GM21526 (cell line): ENCODE measurements around the gene TSPO2.
A peak's percentile ranks its signal among the peaks of the same experiment; 100 is the strongest.

ENCODE experiments used
- ATAC-seq: cut with Tn5 transposase; IDR thresholded peaks from one replicate; pipeline ENCODE4 v1.9.1; 2021; ENCODE audit warnings: moderate library complexity; ENCODE audit not compliant: unreplicated experiment, low FRiP score

TSPO2 gene

GRCh38 chr6:41073203-41073967 lies 31.1 kb downstream of the TSPO2 start:
- peak; percentile 32 for ATAC-seq

GRCh38 chr6:41073968-41074691 lies 31.9 kb downstream of the TSPO2 start:
- ATAC-seq, result no peak

- ATAC-seq, result no peak
These were observed 32.6 kb downstream of the TSPO2 start for GRCh38 chr6:41074692-41075436.

DNA sequence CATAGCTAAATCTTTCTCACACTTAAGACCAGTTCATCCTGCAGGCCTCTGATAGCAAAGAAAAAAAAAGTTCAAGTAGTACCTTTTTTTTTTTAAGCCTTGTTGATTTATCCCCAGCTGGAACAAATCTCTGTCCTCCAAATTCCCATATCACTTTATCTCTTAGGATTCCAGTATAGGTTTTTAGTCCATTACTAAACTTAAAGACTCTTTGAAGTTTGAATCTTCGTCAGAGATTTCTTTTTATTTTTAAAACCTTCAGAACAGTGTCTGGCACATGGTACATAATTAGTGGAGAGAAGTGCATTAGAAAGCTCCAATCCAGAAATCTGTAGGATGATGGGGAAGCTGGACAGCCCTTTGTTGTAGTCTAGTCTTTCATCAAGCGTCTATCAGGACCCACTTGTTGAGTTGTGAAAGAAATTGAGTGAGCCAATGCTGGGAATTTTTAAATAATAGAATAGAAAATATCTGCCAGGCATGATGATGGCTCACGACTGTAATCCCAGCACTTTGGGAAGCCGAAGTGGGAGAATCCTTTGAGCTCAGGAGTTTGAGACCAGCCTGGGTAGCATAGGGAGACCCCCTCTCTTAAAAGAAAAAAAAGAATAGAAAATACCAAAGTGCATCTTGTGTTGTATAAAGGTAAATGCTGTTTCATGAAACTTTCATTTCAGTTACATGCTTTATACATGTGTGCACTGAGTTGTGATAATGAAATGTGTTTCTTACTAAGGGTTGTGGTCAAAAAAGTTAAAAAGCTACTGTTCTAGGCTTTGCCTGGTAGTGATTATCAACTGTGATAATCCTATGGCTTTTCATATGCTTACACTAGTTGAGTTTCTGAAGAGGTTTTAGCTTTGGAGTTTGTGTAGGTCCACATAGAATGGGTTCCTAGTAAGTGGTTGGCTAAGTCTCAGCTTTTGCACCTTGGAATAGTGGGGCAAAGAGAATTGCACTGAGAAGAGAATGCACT lies 33.7 kb downstream of the TSPO2 start:
- ATAC-seq, result no peak

DNA sequence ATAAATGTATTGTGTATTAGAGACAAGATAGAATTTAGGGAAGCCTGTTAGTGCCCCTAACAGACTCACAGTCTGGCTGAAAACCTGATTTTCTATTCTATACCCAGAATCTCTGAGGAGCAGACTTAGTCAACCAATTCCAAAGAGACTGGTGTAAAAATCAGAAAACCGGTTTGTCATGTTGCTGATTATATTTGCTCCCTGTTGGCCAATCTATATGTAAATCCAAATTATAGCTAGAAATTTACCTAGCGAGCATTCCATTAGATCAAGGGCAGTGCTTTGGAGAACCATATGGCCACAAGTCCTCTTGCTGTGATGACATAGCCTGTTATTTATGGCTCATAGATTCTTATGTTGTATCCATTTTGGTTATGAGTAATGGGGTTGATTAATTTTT lies 35.3 kb downstream of the TSPO2 start:
- no peak for ATAC-seq

- no peak for ATAC-seq
These were observed 35.8 kb downstream of the TSPO2 start for GRCh38 chr6:41078101-41078500.

DNA sequence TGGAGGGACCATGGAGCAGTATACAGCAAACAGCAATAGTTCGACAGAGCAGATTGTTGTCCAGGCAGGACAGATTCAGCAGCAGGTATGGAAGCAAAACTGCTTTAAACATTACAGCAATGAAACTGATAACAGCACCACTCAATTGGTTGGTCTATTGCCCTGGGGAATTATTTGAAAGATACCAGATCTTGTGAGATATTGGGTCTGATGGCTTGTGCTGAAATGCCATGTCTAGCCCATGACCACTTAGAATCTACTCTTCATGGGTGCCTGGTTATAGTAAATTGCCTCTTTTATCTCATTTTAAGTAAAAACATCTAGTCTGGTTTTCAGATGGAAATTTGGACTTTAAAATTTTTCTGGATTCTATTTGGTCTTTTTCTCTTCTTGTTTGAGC lies 36.8 kb downstream of the TSPO2 start:
- no peak for ATAC-seq

DNA sequence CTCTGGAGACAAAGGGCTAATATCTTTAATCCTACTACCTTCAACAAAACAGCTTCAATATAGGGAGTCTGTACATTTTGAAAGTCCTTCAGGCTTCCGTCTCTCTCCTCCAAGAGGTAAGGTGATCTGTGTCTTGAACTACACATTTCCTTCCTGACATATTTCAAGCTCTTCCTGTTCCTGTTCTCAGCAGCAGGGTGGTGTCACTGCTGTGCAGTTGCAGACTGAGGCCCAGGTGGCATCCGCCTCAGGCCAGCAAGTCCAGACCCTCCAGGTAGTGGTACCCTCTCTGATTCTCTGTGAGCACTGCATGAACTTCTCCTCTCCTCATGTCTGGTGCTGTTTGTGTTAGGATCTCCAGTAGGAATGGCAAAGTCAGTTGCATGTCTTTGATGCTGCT lies 38.4 kb downstream of the TSPO2 start:
- ATAC-seq, result no peak

DNA sequence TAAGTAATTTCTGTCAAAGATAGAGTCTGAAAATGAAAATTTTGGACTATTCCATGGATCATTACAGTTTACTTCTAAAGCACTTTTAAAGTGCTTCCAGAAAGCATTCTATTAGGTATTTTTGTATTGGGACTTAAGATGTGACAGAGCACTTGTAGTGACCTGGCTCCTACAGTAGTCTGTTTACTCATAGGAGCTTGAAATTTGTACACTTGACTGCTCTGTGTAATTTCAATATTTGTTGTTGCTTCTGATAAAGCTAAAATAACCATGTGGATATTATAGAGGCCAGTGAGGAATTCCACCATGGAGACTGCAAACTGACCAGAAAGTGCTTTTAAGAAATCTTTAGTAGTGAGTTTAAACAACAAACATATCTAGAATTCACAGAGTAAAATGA lies 40.8 kb downstream of the TSPO2 start:
- no peak for ATAC-seq

DNA sequence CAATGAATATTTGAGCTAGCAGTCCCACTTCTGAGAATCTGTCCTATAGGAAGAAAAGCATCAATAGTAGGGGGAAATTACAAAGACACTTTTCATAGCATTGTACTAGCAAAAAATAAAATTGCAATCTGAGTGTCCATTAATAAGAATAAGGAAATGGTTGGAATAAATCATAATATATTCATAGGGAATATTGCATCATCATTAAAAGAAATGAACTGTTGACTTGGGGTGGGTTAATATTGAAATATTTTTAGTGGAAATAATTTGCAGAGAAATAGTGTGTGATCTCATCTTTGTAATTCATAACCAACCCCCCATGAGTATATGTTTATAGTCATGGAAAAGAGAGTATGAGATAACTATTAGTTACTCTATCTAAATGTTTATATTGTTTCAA lies 42.9 kb downstream of the TSPO2 start:
- ATAC-seq, result no peak

DNA sequence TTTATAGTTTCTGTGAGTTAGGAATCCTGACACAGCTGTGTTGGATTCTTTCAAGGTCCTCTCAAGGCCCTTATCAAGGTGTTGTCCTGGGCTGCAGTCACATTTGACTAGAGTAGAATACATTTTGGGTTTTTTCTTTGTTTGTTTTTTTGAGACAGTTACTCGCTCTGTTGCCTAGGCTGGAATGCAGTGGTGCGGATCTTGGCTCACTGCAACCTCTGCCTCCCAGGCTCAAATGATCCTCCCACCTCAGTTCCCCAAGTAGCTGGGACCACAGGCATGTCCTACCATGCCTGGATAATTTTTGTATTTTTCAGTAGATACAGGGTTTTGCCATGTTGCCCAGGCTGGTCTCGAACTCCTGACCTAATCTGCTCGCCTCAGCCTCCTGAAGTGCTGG lies 46.2 kb downstream of the TSPO2 start:
- no peak for ATAC-seq

DNA sequence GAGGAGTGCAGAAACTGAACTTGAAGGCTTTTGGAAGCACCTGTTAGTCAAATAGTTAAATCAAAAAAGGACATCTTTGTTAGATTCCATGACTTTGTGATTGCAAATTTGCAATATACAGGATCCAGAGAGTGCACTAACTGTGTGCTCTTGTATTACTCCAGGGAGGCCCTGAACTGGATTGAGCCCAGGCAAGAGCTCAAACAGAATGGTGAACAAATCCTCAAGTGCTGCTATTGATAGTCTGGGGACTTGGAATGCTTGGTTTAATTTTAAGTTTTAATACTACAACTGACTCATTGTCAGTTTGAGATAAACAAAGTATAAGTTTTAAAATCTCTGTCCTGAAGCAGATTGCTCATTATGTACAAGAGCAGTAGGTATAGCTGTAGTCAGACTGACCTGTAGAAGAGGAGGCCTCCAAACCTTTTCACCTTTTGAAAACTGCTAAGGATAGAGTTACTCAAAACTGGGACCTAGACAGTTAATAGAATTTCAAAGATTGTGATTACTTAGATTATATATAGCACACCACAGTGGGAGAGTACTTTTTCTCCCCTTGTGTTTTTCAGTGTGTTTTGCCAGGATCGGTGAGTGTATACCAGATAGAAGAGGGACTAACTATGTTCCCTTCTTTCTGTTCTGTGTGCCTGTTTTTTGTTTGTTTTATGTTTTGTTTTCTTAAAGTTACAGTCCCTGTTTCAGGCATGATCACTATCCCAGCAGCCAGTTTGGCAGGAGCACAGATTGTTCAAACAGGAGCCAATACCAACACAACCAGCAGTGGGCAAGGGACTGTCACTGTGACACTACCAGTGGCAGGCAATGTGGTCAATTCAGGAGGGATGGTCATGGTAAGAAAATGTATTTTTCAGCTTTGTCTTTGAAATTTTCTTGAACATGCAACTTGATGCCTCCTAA lies 48.8 kb downstream of the TSPO2 start:
- ATAC-seq, result no peak

DNA sequence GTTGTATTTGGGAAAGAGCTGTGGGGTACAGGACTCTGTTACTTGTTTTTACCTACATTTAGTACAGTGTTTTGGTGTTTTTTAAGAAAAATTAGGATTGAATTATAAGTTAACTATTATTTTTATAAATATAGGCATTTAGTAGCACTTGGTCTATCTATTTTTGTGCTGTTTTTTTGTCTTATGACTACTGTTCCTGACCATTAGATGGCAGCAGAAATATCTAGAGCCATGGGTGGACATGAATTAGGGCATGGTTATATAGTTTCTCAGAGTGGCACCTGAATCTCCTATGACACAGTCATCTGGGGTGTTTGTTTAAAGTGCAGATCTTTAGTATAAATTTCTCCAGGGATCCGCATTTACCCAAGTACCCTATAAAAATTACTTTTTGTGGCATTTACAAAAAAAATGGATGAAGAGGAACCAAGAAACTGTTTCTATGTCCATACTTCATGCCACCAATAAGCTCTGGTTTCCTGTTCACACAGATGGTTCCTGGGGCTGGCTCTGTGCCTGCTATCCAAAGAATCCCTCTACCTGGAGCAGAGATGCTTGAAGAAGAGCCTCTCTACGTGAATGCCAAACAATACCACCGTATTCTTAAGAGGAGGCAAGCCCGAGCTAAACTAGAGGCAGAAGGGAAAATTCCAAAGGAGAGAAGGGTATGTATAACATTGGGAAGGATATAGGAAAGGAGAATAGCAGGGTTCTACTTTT lies 50.3 kb downstream of the TSPO2 start:
- no peak for ATAC-seq

GRCh38 chr6:41093729-41094128 lies 51.5 kb downstream of the TSPO2 start:
- no peak for ATAC-seq
